ENCODE data around the gene RPL19. TPM values are rescaled to one million over a fixed set of nuclear protein-coding genes. Genes with fewer than 3 reads are reported as not detected.
"Not testable (repeated sequence)": the region's sequence is repeated elsewhere in the genome, so short reads cannot be mapped to it uniquely, and the experiment has no call there.

RPL19 gene
- total RNA-seq, 4 donors from 2014 or later, result 1,760 to 2,905 (median 2,361) TPM

GRCh38 chr17:39244016-39244599 lies 44.0 kb downstream of the RPL19 start:
- WGBS, result 37% methylated on average over 11 of the region's 11 CpGs
- Histone ChIP-seq H3K27me3 (peaks cover 0 to 45% (median 0%) of the 10 kb centered on the region in 4 donors), H3K4me1 (peaks cover 6 to 14% (median 10%) of the 10 kb centered on the region in 4 donors), H3K4me3 (no peak overlapping the region), H3K36me3 (no peaks in the 10 kb centered on the region), H3K9me3 (no peaks in the 10 kb centered on the region), H3K27ac (replicated peaks in 1 of 4) (no peak overlapping the region)
- DNase-seq (ENCODE audit: extremely low spot score), result no peak
- TF ChIP-seq, protein P1, sequence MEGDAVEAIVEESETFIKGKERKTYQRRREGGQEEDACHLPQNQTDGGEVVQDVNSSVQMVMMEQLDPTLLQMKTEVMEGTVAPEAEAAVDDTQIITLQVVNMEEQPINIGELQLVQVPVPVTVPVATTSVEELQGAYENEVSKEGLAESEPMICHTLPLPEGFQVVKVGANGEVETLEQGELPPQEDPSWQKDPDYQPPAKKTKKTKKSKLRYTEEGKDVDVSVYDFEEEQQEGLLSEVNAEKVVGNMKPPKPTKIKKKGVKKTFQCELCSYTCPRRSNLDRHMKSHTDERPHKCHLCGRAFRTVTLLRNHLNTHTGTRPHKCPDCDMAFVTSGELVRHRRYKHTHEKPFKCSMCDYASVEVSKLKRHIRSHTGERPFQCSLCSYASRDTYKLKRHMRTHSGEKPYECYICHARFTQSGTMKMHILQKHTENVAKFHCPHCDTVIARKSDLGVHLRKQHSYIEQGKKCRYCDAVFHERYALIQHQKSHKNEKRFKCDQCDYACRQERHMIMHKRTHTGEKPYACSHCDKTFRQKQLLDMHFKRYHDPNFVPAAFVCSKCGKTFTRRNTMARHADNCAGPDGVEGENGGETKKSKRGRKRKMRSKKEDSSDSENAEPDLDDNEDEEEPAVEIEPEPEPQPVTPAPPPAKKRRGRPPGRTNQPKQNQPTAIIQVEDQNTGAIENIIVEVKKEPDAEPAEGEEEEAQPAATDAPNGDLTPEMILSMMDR (IDR thresholded peaks at IDR 0.05), result no peak
- TF ChIP-seq EP300 (IDR thresholded peaks at IDR 0.05) (no peak), POLR2A (IDR thresholded peaks at IDR 0.05; ENCODE audit: low read depth) (no peak), POLR2AphosphoS5 (IDR thresholded peaks at IDR 0.05) (no peak)
- intact Hi-C loops (cut with DNase I), result loop anchor here (5.0 kb wide), 1 partner anchor 37 kb away; no protein-coding TSS in a partner anchor

DNA sequence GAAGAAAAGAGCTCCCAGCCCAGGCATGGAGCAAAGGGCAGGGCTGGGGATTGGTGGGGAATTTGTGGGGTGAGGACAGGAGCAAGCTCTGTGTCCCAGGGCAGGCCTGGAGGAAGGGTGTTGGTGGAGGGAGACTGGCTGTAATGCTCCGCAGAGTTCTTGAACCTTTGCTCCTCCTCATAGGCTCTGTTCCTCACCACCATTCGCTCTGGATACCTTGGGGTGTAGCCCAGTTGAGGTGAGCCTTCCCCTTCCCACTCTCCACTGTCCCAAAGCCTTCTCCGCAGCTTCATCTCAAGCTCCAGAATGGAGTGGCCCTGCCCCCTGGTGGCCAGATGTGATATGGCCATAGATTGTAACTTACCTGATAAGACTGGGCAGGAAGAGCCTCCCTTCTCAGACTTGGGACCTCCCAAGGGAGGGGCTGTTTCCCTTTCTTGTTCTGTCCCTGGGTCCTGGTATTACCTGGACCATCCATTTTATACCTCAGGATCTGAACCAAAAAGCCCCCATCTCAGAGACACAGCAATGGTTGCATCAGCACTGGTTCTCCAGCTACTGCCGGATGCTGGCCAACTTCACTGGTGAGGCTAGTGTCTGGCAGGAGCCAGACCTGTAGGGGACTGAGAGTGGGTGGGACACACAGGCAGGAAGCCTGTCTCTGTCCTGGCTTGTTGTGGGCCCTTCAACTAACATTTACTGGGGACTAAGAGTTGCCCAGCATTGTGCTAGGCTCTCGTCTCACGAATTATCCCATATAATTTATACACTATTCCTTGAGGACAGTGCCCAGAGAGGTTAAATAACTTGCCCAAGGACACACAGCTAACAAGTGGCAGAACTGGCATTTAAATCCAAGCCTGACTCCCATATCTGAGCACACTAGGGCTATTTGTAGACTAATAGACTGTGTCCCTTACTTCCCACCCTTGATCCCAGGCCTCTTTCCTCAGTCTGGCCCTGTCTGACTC lies 44.8 kb downstream of the RPL19 start:
- intact Hi-C loops (cut with DNase I), result loop anchor here (5.0 kb wide), 1 partner anchor 38 kb away; no protein-coding TSS in a partner anchor
- H3K27me3 ChIP-seq, result peaks cover 0 to 38% (median 0%) of the 10 kb centered on the region in 4 donors
- H3K4me3 ChIP-seq, result no peak overlapping the region
- no peak overlapping the region for H3K27ac ChIP-seq (replicated peaks in 1 of 4)
- peaks cover 6 to 14% (median 10%) of the 10 kb centered on the region in 4 donors for H3K4me1 ChIP-seq
- peak; percentile 96 for DNase-seq (ENCODE audit: extremely low spot score)
- 55% methylated on average over 5 of the region's 6 CpGs for WGBS
- TF ChIP-seq, protein P1 (IDR thresholded peaks at IDR 0.05), result peak; percentile 88 to 95 (median 93)
- TF ChIP-seq POLR2A (IDR thresholded peaks at IDR 0.05; ENCODE audit: low read depth) (no peak), EP300 (IDR thresholded peaks at IDR 0.05) (no peak), POLR2AphosphoS5 (IDR thresholded peaks at IDR 0.05) (peak in 1 of 2 donors; percentile 59)
- no peaks in the 10 kb centered on the region for H3K9me3 ChIP-seq
- no peaks in the 10 kb centered on the region for H3K36me3 ChIP-seq

DNA sequence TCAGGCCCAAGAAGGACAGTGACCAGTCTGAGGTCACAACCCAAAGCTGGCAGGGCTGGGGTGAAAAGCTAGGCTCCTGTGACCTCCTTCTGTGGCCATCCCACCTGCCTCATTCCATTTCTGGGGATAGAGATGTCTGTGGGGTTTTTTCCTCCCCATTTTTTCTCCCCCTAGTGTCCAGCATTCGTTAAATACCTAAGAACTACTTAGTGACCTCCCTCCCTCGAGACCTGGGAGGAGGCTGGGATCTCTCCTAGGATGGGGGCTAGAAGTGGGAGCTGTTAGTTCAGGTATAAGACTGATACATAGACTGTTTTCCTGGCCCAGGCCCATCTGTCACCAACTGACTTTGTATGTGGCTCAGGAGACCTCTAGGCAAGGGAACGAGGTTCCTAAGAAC lies 46.2 kb downstream of the RPL19 start:
- no peak overlapping the region for H3K4me3 ChIP-seq
- no peak for TF ChIP-seq POLR2A (IDR thresholded peaks at IDR 0.05; ENCODE audit: low read depth)
- TF ChIP-seq, protein P1 (IDR thresholded peaks at IDR 0.05), result no peak
- TF ChIP-seq EP300 (IDR thresholded peaks at IDR 0.05), result no peak
- TF ChIP-seq POLR2AphosphoS5 (IDR thresholded peaks at IDR 0.05), result no peak
- H3K27me3 ChIP-seq, result peaks cover 0 to 25% (median 0%) of the 10 kb centered on the region in 4 donors
- DNase-seq (ENCODE audit: extremely low spot score), result no peak
- H3K36me3 ChIP-seq, result peaks cover 0 to 6% (median 1%) of the 10 kb centered on the region in 4 donors
- 60% methylated on average over 3 of the region's 3 CpGs for WGBS
- H3K9me3 ChIP-seq, result no peaks in the 10 kb centered on the region
- no peak overlapping the region for H3K27ac ChIP-seq (replicated peaks in 1 of 4)
- peaks cover 6 to 14% (median 10%) of the 10 kb centered on the region in 4 donors for H3K4me1 ChIP-seq
- intact Hi-C loops (cut with DNase I), result no loop called here

GRCh38 chr17:39250076-39250475 lies 50.0 kb downstream of the RPL19 start:
- H3K9me3 ChIP-seq; H3K4me1 ChIP-seq; intact Hi-C loops (cut with DNase I); H3K27ac ChIP-seq (replicated peaks in 1 of 4); H3K27me3 ChIP-seq; H3K4me3 ChIP-seq; DNase-seq (ENCODE audit: extremely low spot score): not testable (repeated sequence)
- peaks cover 12 to 38% (median 22%) of the 10 kb centered on the region in 4 donors for H3K36me3 ChIP-seq
- WGBS, result 94% methylated on average over 12 of the region's 12 CpGs

DNA sequence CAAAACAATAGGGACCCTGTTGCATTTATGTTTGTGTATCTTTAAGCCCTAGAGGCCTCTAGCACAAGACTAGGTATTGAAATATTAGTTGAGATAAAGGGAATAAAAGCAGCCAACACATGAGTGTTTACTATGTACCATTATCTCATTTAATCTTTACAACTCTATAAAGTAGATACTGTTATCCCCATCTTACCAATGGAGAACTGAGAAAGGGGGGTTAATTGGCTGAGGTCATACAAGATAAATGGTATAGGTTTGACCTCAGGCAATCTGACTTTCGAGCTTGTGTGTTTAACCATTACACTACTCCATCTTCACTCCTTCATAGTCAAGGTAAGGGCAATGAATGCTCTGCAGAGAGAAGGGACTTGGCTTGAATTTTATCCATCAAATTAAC lies 51.9 kb downstream of the RPL19 start:
- no peak for DNase-seq (ENCODE audit: extremely low spot score)
- H3K4me3 ChIP-seq, result no peak overlapping the region
- intact Hi-C loops (cut with DNase I), result no loop called here
- no peak overlapping the region for H3K27ac ChIP-seq (replicated peaks in 1 of 4)
- no peak for TF ChIP-seq POLR2A (IDR thresholded peaks at IDR 0.05; ENCODE audit: low read depth)
- TF ChIP-seq, protein P1 (IDR thresholded peaks at IDR 0.05), result no peak
- no peak for TF ChIP-seq EP300 (IDR thresholded peaks at IDR 0.05)
- no peak for TF ChIP-seq POLR2AphosphoS5 (IDR thresholded peaks at IDR 0.05)
- 59% methylated on average over 1 of the region's 1 CpG for WGBS
- H3K36me3 ChIP-seq, result peaks cover 12 to 58% (median 33%) of the 10 kb centered on the region in 4 donors
- no peaks in the 10 kb centered on the region for H3K9me3 ChIP-seq
- no peaks in the 10 kb centered on the region for H3K4me1 ChIP-seq
- no peaks in the 10 kb centered on the region for H3K27me3 ChIP-seq
